Stimulated activated CD4-positive, alpha-beta T cell treated with anti-CD3 and anti-CD28 coated beads, Interleukin-4, amount 100 ng/mL, for 24 hours (primary cell): ENCODE results near the gene PAAF1.
A peak's percentile ranks its signal among the peaks of the same experiment; 100 is the strongest.

Experiments used
- DNase-seq: peaks from one replicate; pipeline ENCODE4 v3.0.0-alpha.2; 2020

PAAF1 gene

DNA sequence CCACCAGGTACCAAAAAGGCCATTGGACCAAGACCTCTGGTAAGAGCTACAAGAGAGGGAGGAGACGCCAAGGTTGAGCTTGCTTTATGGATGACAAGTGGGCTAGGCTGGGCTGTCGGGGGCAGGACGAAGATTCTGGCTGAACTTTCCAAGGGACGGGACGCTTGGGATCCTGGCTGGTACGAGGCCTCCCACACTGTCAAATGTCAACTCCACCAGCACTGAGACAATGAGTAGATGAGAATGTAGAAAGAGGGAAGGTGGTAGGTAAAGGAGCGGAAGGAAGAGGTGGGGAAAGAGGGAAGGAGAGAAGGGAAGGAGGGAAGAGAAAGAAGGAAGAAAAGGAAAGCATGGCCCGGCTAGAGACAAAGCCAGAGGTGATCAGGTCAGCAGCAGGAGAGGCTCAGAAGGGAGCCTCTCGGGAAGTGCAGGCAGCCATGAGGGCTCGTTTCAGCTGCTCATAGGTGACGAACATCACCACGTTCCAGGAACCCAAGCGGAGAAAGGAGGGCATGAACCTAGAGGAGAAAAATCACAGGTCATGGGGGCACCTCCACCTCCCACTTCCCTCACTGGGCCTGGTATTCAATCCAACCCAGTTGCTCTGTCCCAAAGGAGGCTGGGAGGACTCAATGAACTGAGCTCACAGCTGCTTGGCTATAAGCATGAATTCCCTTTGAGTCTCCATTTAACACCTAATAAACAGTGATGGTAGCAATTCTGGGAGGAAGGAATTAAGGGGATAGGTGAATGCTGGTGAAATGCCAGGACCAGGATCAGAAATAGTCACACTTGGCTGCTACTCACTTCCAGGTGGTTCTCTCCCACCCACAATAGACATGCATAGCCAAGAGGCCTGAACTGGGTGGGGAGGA lies 98.0 kb downstream of the PAAF1 start:
- no peak for DNase-seq

DNA sequence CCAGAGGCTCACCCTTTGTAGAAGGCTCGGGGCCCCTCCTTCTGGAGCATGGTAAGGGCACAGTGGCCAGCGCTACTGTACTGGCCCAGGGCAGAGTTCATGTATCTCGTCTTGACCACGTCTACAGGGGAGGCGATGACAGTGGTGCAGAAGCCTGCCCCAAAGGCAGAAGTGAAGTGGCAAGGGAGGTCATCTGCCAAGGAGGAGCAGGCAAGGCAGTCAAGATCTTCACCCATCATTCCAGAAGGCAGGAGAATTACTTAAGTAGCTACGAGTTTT lies 98.6 kb downstream of the PAAF1 start:
- DNase-seq: no peak

DNA sequence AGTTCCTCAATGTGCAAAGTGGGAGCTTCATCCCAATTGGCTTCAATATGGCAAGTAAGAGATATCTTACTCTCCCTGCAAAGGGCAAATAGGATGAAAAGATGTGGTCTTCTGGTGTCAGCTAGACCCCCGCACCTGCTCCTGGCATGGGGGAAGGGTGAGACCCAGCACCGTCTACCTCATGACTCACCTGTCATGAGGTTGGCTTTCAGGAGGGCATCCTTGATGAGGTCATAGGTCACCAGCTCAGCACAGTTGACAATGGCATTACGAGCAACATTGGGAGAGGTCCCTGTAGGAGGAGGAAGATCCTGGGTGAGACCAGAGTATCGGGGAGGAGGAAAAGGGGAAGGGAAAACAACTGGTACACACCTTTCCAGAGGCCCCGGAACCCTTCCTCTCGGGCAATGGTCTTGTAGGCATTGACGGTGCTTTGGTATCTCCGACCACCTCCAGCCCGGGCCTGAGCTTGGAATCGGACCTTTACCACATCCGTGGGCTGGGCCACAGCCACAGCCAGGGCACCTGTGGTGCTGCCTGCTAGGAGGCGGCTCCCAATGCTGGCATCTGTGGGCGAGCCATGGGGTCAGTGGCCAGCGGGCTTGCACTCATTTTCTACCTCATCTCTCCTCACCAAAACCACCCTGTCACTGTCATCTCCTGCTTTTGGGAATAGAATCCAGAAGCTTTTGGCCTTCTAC lies 99.8 kb downstream of the PAAF1 start:
- no peak for DNase-seq

DNA sequence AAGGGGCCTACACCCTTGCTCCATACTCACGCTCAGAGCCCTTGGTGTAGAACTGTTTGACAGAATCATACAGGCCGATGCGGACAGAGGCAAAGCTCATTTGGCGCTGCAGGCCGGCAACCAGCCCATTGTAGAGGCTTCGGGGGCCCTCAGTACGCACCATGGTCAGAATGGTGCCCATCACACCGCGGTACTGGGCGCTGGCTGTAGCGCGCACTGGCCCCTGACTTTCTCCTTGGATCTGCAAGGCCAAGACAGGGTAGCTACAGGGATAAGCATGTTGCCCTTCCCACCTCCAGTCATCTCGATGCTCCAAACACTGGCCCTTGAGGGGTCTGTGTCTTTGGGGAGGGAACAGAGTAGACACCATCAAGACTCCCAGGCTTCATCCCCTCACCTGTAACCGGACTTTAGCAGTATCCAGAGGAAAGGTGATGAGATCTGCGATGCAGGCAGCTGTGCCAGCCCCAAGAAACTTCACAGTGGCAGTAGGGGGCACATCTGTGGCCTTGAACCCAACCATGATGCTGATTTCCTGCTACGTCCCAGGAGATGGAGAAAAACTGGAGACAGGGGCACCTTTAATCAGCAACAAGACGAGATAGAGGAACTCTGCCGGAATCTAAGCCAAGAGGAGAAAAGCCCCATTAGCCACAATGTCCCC lies 101.2 kb downstream of the PAAF1 start:
- no peak for DNase-seq

DNA sequence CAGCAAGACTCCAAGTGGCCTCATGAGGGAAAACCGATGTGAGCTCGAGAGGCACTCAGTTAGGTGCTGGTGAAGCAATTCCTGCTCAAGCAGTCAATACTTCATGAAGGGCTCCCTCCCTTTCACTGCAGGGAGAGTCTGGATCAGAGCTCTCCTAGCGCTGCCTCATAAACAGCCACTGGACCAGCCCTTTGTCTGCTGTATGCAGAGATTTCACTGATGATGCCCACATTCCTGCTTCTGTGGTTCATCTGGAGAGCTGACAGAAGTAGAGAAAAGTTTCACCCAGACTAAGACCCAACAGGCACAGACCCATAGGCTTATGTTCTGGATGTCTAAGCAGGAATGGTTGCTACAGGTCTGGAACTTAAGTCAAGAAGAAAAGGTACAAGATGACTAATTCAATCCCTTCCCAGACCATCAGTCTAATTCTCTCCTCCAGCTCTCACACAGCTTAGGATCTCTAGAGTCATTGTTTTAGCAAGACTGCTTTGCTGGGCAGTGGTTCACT lies 101.8 kb downstream of the PAAF1 start:
- no peak for DNase-seq

DNA sequence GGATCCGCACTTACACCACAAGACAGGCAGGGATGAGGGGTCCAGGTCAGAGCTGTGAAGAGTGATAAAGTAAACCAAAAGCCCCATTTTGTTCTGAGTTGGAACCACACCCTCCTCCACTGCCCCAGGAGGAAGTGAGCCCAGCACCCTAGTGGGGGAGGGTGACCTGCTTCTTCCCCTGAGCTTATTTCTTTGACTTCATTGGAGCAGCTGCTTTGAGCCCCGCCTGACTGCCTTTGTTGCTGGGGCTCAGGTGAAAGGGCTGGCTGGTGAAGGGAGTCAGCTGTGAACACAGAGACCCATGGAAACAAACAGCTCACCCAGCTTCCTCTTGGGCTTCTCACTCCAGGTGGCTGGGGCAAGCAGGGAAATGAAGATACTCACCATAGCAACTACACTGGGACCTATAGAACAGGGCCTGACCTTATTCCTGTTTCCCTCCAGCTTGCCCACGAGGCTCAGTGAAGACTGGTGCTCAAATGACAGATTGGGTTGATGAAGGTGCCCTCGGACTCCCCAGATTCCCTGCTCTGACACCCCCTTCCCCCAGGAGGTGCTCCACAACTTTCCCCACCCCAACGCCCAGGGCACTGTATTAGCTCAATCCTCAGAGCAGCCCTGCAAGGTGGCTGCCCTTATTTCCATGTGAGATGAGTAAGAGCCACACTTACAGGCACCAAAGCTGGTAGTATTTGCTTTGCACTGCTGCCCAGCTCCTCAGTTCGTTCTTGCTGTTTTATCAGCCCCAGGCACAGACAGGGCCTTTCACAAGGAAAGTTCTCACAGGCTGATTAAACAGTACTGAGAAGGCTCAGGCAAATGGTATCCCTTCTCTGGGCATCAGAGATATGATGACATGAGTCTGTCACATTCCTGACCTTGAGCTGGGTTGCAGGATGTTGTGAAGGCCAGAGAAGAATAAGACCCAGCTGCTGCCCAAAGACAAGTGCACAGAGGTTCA lies 103.5 kb downstream of the PAAF1 start:
- DNase-seq: peak; percentile 69
